ENCODE measurements around the gene NUP37.

The NUP37 gene

DNA sequence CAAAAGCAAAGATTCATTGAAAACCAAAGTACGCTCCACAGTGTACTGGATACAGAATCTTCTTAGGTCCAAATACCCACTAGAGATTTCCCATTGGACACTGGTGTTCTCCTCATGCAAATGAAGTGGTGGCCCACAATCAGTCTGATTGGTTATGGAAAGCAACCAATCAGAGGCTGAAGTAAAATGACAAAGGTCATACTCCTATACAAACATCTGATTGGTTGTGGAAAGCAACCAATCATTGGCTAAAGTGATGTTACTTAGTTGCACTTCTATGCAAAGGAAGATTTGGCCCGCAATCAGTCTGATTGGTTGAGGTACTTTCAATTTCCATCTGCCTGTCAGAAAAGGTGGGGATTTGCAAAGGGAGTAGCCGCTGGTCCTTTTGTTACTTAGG lies 56.8 kb downstream of the NUP37 start:
- Mint-ChIP-seq H3K4me1 (peaks cover 7 to 22% of the 10 kb centered on the region in 2 donors), H3K4me3 (no peak overlapping the region), H3K36me3 (peaks cover 9 to 10% of the 10 kb centered on the region in 2 donors), H3K27ac (no peak overlapping the region), H3K9me3 (no peaks in the 10 kb centered on the region), H3K27me3 (peaks cover 0 to 5% of the 10 kb centered on the region in 2 donors)
- DNase-seq: no peak
- ATAC-seq (replicated peaks): no peak

DNA sequence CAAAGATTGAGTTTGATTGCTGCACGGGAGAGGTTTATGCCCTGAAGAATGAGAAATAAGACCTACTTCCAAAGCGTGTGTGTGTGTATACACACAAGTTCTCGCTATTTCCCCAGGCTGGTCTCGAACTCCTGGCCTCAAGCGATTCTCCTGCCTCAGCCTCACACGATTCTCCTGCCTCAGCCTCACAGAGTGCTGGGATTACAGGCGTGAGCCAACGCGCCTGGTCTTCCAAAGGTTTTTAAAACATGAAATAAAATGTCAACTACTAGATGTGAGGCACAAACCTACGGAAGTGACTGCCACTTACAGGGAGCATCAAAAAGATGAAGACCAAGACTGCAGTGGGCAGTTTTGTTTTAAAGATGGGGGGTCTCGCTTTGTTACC lies 57.5 kb downstream of the NUP37 start:
- no peaks in the 10 kb centered on the region for H3K9me3 Mint-ChIP-seq
- H3K4me3 Mint-ChIP-seq: peak overlapping the region; percentile 97 to 98
- no peak overlapping the region for H3K27ac Mint-ChIP-seq
- H3K36me3 Mint-ChIP-seq: peaks cover 15% of the 10 kb centered on the region in 2 donors
- ATAC-seq (replicated peaks): no peak
- peaks cover 0 to 5% of the 10 kb centered on the region in 2 donors for H3K27me3 Mint-ChIP-seq
- no peak for DNase-seq
- H3K4me1 Mint-ChIP-seq: peaks cover 5 to 22% of the 10 kb centered on the region in 2 donors

- H3K27ac Mint-ChIP-seq: peak within 1 kb of the TSS; percentile 99
- H3K9me3 Mint-ChIP-seq: no peaks in the 10 kb centered on the region
- peak; percentile 90 to 94 for ATAC-seq (replicated peaks)
- peak within 1 kb of the TSS; percentile 97 to 98 for H3K4me3 Mint-ChIP-seq
- peaks cover 5 to 24% of the 10 kb centered on the region in 2 donors for H3K4me1 Mint-ChIP-seq
- peaks cover 0 to 5% of the 10 kb centered on the region in 2 donors for H3K27me3 Mint-ChIP-seq
- peak; percentile 93 for DNase-seq
- peaks cover 19% of the 10 kb centered on the region in 2 donors for H3K36me3 Mint-ChIP-seq
Observed at GRCh38 chr12:102061560-102062418, 58.1 kb downstream of the NUP37 start, which contains the start of gene WASHC3. Gene WASHC3 (minus strand): TSS chr12:102061991. CDS start chr12:102061962, 29 bp downstream.

DNA sequence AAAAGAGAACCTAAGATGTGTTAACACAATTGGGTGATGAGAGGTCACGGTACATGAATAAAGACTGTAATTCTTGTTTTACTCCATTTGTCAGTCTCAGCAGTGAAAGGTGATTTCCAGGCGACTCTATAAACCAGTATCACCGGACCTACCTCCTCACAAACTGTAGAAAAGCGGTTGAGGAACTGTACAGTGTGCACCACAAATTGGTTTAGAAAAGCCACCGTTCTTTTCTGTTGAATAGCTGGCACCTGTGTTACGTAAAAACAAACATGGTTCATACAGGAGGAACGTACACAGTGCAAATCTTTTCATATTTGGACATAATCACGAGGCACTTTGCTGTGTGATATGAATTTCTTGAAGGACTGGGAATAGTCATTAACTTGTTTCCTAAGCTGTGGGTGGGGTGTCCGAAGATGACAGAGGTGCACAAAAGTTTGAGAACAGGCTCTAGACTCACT lies 58.8 kb downstream of the NUP37 start:
- Mint-ChIP-seq H3K4me1 (peaks cover 8 to 29% of the 10 kb centered on the region in 2 donors), H3K27ac (peak overlapping the region; percentile 99), H3K4me3 (peak overlapping the region; percentile 97 to 98), H3K9me3 (no peaks in the 10 kb centered on the region), H3K36me3 (peaks cover 25 to 26% of the 10 kb centered on the region in 2 donors), H3K27me3 (peaks cover 0 to 5% of the 10 kb centered on the region in 2 donors)
- ATAC-seq (replicated peaks) (peak; percentile 72 to 73), DNase-seq (peak; percentile 31)

DNA sequence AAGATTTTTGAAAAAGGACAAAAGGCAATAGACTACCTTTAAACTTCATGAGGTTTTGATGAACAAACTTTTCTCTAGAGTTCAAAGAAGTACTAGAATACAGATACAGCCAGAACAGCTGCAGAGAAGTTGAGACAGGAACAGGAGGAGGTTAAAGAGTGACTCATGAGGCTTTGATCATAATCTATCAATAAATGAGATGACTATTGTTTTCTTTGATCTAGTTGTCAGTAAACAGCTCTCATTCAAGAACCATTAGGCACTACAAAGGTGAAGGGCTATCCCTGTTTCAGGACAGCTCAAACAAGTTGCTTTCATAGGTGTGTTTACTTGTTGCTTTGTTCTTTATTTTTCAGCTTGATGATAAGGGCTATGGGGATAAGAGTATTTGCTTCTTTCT lies 60.6 kb downstream of the NUP37 start:
- Mint-ChIP-seq H3K4me3 (no peak overlapping the region), H3K36me3 (peaks cover 32 to 36% of the 10 kb centered on the region in 2 donors), H3K27ac (peak overlapping the region; percentile 47), H3K4me1 (peaks cover 10 to 35% of the 10 kb centered on the region in 2 donors), H3K9me3 (no peaks in the 10 kb centered on the region), H3K27me3 (peaks cover 0 to under 1% of the 10 kb centered on the region in 2 donors)
- ATAC-seq (replicated peaks) (no peak), DNase-seq (no peak)

DNA sequence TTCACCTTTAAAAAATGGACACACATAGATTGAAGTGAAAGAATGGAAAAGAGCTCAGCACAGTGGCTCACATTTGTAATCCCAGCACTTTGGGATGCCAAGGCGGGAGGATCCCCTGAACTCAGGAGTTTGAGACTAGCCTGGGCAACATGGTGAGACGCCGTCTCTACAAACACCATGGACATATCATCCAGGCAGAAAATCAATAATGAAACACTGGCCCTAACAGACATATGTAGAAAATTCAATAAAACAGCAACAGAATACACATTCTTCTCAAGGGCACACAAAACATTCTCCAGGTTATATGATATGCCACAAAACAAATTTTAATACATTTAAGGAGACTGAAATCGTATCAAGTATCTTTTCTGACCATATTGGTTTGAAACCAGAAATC lies 65.6 kb downstream of the NUP37 start:
- no peak for DNase-seq
- Mint-ChIP-seq H3K36me3 (peaks cover 43 to 54% of the 10 kb centered on the region in 2 donors), H3K9me3 (no peaks in the 10 kb centered on the region), H3K27ac (no peak overlapping the region), H3K27me3 (no peaks in the 10 kb centered on the region), H3K4me3 (no peak overlapping the region), H3K4me1 (peaks cover 14 to 47% of the 10 kb centered on the region in 2 donors)
- ATAC-seq (replicated peaks): no peak

DNA sequence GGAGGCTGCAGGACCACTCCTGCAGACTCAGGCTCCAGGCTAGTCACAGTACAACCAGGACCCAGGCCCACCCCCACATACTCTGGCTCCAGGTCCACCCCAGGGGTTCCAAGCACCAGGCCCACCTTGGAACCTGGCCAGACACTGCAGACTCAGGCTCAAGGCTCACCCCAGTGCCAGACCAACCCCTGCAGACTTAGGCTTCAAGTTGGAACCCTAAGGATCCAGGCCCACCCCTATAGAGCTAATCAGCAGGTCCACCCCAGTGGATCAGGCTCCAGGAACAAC lies 66.9 kb downstream of the NUP37 start:
- H3K4me3 Mint-ChIP-seq: no peak overlapping the region
- no peak for ATAC-seq (replicated peaks)
- peak overlapping the region; percentile 31 for H3K27ac Mint-ChIP-seq
- DNase-seq: no peak
- no peaks in the 10 kb centered on the region for H3K27me3 Mint-ChIP-seq
- H3K4me1 Mint-ChIP-seq: peaks cover 13 to 42% of the 10 kb centered on the region in 2 donors
- H3K36me3 Mint-ChIP-seq: peaks cover 35 to 51% of the 10 kb centered on the region in 2 donors
- no peaks in the 10 kb centered on the region for H3K9me3 Mint-ChIP-seq

DNA sequence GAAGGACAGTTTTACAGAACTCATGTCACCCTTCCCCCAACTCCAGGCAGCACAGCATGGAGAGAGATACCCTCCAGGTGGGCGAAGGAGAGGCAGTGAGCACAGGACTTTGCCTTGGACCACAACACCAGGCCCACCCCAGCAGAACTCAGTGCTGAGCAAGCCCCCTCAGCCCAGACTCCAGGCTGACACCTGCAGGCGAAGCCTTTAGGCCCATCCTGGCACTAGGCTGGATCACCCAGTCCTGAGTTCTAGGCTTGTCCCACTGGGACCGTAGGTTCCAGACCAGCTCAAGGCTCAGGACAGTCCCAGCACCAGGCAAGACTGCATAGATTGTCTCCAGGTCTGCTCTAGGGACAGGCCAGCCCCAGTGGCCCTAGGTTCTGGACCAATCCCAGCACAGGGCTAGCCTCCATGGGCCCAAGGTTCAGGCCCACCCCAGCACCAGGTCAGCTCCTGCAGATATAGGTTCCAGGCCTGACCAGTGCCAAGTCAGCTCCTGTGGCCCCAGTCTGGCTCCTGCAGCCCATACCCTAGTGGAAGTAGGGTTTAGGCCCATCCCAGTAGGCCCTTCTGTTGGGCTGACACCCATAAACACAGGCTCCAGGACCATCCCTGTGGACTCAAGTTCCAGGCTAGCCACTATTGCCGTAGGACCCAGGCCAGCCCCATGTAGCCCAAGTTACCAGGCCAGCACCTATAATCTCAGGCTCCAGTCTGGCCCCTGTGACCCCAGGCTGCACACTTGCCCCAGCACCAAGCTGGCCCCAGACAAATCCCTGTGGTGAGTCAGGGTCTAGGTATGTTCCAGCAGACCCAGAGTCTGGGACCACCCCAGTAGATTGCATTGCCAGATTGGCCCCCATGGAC lies 67.5 kb downstream of the NUP37 start:
- Mint-ChIP-seq H3K4me1 (peaks cover 13 to 42% of the 10 kb centered on the region in 2 donors), H3K27ac (no peak overlapping the region), H3K9me3 (no peaks in the 10 kb centered on the region), H3K27me3 (no peaks in the 10 kb centered on the region), H3K4me3 (no peak overlapping the region), H3K36me3 (peaks cover 31 to 46% of the 10 kb centered on the region in 2 donors)
- ATAC-seq (replicated peaks) (no peak), DNase-seq (no peak)

DNA sequence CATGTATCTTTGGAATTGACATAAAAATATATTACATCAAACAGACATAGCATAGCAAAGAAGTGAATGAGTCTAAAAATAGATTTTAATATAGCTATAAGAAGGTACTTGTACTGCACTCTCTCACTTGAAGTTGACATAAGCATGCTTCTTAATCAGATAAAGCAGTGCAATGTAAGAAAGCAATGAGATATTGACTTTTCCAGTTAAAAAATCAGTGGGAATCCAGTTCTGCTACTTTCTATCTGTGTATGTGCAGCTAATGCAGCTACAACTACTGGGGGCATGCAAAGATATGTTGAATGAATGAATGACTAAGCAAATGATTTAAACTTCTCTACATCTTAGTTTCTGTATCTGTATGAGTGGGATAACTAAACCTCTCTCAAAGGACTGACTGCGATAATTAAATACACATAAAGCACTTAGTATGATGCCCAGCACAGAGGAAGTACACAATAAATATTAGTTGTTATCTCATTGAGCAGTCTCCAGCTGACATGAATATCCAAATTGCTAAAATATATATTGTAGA lies 68.4 kb downstream of the NUP37 start:
- H3K9me3 Mint-ChIP-seq: no peaks in the 10 kb centered on the region
- H3K27me3 Mint-ChIP-seq: no peaks in the 10 kb centered on the region
- H3K4me1 Mint-ChIP-seq: peaks cover 11 to 37% of the 10 kb centered on the region in 2 donors
- no peak for DNase-seq
- H3K36me3 Mint-ChIP-seq: peaks cover 25 to 39% of the 10 kb centered on the region in 2 donors
- ATAC-seq (replicated peaks): peak; percentile 31 to 56
- no peak overlapping the region for H3K4me3 Mint-ChIP-seq
- H3K27ac Mint-ChIP-seq: peak overlapping the region; percentile 65

- peaks cover 10 to 35% of the 10 kb centered on the region in 2 donors for H3K4me1 Mint-ChIP-seq
- H3K9me3 Mint-ChIP-seq: no peaks in the 10 kb centered on the region
- no peak for DNase-seq
- no peak overlapping the region for H3K4me3 Mint-ChIP-seq
- no peak for ATAC-seq (replicated peaks)
- no peaks in the 10 kb centered on the region for H3K27me3 Mint-ChIP-seq
- no peak overlapping the region for H3K27ac Mint-ChIP-seq
- peaks cover 21 to 35% of the 10 kb centered on the region in 2 donors for H3K36me3 Mint-ChIP-seq
Observed at GRCh38 chr12:102050660-102051430, 69.1 kb downstream of the NUP37 start.

DNA sequence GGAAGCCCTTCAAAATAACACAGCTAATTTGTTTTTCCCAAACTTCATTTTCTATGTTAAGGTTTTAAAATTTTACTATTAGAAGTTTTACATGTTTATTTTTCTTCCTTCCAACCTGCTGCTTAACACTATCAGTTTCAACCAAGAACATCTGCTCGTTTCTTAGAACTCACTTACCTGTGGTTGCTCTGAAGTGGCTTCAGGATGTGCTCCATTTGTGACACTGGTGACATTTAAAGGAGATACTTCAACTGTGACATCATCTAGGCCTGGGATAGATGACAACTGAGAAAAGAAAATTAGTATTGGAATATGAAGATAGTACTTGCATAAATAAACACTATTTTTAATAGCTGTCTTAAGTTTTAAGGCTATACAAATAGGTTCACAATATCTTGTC lies 76.0 kb downstream of the NUP37 start:
- Mint-ChIP-seq H3K27me3 (no peaks in the 10 kb centered on the region), H3K4me3 (no peak overlapping the region), H3K4me1 (peaks cover 0 to 2% of the 10 kb centered on the region in 2 donors), H3K9me3 (no peaks in the 10 kb centered on the region), H3K27ac (peak overlapping the region; percentile 43), H3K36me3 (peaks cover 3 to 13% of the 10 kb centered on the region in 2 donors)
- no peak for DNase-seq
- ATAC-seq (replicated peaks): no peak

DNA sequence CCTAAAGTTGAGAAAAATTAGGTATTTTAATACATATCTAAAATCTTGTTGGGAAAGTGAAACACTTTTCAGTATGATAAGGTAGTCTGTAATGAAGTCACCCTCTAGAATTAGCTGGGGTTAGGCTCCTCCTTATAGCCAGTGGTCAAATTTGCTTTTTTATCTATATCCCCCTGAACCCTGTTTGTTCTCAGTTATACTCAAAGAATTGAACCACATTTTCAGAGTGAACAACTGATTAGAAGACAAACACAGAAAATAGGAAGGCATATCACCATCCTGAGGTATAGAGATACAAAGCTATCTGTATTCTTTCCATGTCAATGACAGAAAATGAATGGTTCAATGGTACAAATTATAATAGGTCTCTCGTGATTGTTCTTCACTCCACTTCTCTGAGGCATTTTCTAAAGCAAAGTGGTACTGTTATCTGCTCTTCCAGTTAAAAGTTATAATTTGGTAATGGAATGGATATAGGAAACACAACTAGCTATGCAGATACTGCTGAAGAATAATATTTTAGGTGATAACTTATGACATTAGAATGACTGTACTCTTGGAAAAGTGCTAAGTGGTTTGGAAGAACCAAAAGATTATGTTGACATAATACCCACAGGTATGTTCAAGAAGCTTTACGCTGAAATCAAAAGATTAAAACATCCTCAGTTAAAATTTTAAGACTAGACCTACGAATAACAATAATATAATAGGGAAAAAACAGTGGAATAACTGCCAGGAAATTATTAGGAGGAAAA lies 85.7 kb downstream of the NUP37 start:
- no peak for DNase-seq
- no peaks in the 10 kb centered on the region for H3K27me3 Mint-ChIP-seq
- H3K9me3 Mint-ChIP-seq: no peaks in the 10 kb centered on the region
- no peak overlapping the region for H3K4me3 Mint-ChIP-seq
- no peaks in the 10 kb centered on the region for H3K4me1 Mint-ChIP-seq
- no peak overlapping the region for H3K27ac Mint-ChIP-seq
- peaks cover 23 to 39% of the 10 kb centered on the region in 2 donors for H3K36me3 Mint-ChIP-seq
- ATAC-seq (replicated peaks): no peak

GRCh38 chr12:102031852-102032251 lies 88.1 kb downstream of the NUP37 start:
- peaks cover 21 to 39% of the 10 kb centered on the region in 2 donors for H3K36me3 Mint-ChIP-seq
- no peak overlapping the region for H3K4me3 Mint-ChIP-seq
- H3K9me3 Mint-ChIP-seq: no peaks in the 10 kb centered on the region
- DNase-seq (no peak), ATAC-seq (replicated peaks) (no peak)
- no peaks in the 10 kb centered on the region for H3K4me1 Mint-ChIP-seq
- H3K27me3 Mint-ChIP-seq: no peaks in the 10 kb centered on the region
- no peak overlapping the region for H3K27ac Mint-ChIP-seq

All from stimulated activated naive B cell treated with anti-CD40 and anti-IgM and Interleukin-4, amounts not matched to agents 10 μg/mL and 1 μg/mL and 100 μg/mL, for 72 hours (primary cell).